Vagina (tissue), 2 donors: Measurements from ENCODE around the gene HESX1.

Source experiments
- POLR2A ChIP-seq, 2 donors: fragments of 450-650 bp; IDR thresholded peaks; one replicate each; pipeline ENCODE4 v1.6.1; 2017; ENCODE audit warnings: antibody characterized with exemption in 2 of 2, mild to moderate bottlenecking in 2 of 2, moderate library complexity in 2 of 2
- POLR2AphosphoS5 ChIP-seq, 2 donors: sonication (generic); formaldehyde crosslinking; IDR thresholded peaks; one replicate each; pipeline ENCODE4 v1.9.0; 2017; ENCODE audit warnings: antibody characterized with exemption in 2 of 2, mild to moderate bottlenecking in 2 of 2, low read depth in 1 of 2; ENCODE audit not compliant: insufficient read depth in 1 of 2
- TF ChIP-seq, protein P1 (sequence below), 3 experiments: fragments of 450-650 bp in 2 of 3; fragments of 200-600 bp in 1 of 3; sonication (generic) in 1 of 3; IDR thresholded peaks; one replicate each; pipeline ENCODE4 v1.5.1; 2017 to 2019; ENCODE audit warnings: antibody characterized with exemption in 3 of 3, mild to moderate bottlenecking in 2 of 3, moderate library complexity in 2 of 3

DNA sequence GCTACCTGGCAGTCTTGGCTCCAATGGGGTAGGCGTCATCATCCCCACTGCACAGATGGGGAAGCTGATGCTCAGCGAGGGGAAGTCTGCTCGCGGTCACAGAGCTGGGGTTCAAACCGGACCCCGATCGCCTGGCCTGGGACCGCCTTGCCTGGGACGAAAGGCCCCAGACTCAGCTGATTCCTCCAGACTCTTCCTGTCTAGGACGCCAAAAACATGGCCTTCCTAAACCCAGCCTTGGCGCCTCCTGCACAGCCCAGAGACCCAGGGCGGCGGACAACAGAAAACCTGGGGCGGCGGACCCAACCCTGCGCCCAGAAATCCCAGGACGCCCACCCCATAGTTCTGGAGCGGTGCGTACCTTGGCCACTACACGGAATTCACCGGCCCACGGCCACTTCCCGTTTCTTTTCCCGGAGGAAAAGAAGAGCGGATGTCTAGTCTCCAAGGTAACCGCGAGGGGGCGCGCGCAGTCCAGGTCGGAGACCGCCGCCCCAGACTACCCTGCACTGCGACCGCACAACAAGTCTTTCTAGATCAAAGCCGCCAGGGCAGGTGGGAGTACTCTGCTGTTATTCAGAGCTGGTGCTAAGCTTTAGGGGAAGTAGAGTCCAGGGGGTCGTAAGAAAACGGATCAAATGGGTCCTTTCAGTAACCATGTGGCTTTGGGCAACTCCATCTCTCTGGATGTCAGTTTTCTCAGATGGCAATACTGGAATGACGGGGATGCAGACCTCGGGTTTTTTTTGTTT is 29.7 kb downstream of the HESX1 start:
- TF ChIP-seq, protein P1, sequence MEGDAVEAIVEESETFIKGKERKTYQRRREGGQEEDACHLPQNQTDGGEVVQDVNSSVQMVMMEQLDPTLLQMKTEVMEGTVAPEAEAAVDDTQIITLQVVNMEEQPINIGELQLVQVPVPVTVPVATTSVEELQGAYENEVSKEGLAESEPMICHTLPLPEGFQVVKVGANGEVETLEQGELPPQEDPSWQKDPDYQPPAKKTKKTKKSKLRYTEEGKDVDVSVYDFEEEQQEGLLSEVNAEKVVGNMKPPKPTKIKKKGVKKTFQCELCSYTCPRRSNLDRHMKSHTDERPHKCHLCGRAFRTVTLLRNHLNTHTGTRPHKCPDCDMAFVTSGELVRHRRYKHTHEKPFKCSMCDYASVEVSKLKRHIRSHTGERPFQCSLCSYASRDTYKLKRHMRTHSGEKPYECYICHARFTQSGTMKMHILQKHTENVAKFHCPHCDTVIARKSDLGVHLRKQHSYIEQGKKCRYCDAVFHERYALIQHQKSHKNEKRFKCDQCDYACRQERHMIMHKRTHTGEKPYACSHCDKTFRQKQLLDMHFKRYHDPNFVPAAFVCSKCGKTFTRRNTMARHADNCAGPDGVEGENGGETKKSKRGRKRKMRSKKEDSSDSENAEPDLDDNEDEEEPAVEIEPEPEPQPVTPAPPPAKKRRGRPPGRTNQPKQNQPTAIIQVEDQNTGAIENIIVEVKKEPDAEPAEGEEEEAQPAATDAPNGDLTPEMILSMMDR (IDR thresholded peaks at IDR 0.05), result peak; percentile 61 to 89 (median 73)
- no peak for TF ChIP-seq POLR2A (IDR thresholded peaks at IDR 0.05)
- TF ChIP-seq POLR2AphosphoS5 (IDR thresholded peaks at IDR 0.05; ENCODE audit: insufficient read depth in 1 of 2, low read depth in 1 of 2), result peak in 1 of 2 donors; percentile 29
